Osteoblast (primary cell): ENCODE data around the gene VSIR. TPM values are rescaled to one million over a fixed set of nuclear protein-coding genes. Genes with fewer than 3 reads are reported as not detected.

ENCODE experiments used
- DNase-seq: peaks from one replicate; pipeline ENCODE4 v3.0.0; 2011; ENCODE audit warnings: low spot score, mixed read lengths; ENCODE audit not compliant: insufficient read length; ENCODE audit errors: missing footprints
- H2AFZ ChIP-seq: 2 replicates; pipeline ENCODE4 v1.6.0; 2011; ENCODE audit warnings: mild to moderate bottlenecking, low read length
- H3K27ac ChIP-seq: 2 replicates; pipeline ENCODE4 v1.5.1; 2011; ENCODE audit warnings: mild to moderate bottlenecking, low read depth, low read length, moderate library complexity
- H3K27me3 ChIP-seq: 2 replicates; pipeline ENCODE4 v1.6.0; 2012; ENCODE audit warnings: mild to moderate bottlenecking, control low read depth, inconsistent platforms, low read length, moderate library complexity; ENCODE audit not compliant: insufficient read depth
- H3K36me3 ChIP-seq: 2 replicates; pipeline ENCODE4 v1.5.1; 2011; ENCODE audit warnings: mild to moderate bottlenecking, low read length, control low read depth, moderate library complexity; ENCODE audit not compliant: insufficient read depth
- H3K4me1 ChIP-seq: 2 replicates; pipeline ENCODE4 v1.5.1; 2011; ENCODE audit warnings: mild to moderate bottlenecking, low read length, control low read depth, moderate library complexity; ENCODE audit not compliant: insufficient read depth
- H3K4me2 ChIP-seq: 2 replicates; pipeline ENCODE4 v1.6.0; 2011; ENCODE audit warnings: mild to moderate bottlenecking, low read length; ENCODE audit not compliant: insufficient read depth
- H3K4me3 ChIP-seq: fragments of 200-600 bp; sonication (generic); 3 replicates; pipeline ENCODE4 v1.5.1; 2012; ENCODE audit warnings: mild to moderate bottlenecking, low read length, inconsistent platforms; ENCODE audit not compliant: insufficient read depth
- H3K79me2 ChIP-seq: 2 replicates; pipeline ENCODE4 v1.6.0; 2012; ENCODE audit warnings: mild to moderate bottlenecking, low read length, control low read depth, inconsistent platforms; ENCODE audit not compliant: insufficient read depth
- H3K9me3 ChIP-seq: 2 replicates; pipeline ENCODE4 v1.5.1; 2011; ENCODE audit warnings: low read depth, low read length, control low read depth
- H4K20me1 ChIP-seq: 2 replicates; pipeline ENCODE4 v1.6.0; 2012; ENCODE audit warnings: mild to moderate bottlenecking, low read length, control low read depth; ENCODE audit not compliant: insufficient read depth
- total RNA-seq: library from RNA; depleted of rRNA; stranded (reverse); fragments of >200 nt; gene quantifications from 2 replicates; pipeline ENCODE4 v1.2.3, GENCODE V29; 2012
- TF ChIP-seq, protein P1 (sequence below): IDR thresholded peaks from 2 replicates; pipeline ENCODE4 v1.5.1; 2011; ENCODE audit warnings: mild to moderate bottlenecking, low read depth, low read length, moderate library complexity; ENCODE audit errors: extremely low read depth

Gene VSIR
- total RNA-seq, 1 donor = 75.3 TPM

DNA sequence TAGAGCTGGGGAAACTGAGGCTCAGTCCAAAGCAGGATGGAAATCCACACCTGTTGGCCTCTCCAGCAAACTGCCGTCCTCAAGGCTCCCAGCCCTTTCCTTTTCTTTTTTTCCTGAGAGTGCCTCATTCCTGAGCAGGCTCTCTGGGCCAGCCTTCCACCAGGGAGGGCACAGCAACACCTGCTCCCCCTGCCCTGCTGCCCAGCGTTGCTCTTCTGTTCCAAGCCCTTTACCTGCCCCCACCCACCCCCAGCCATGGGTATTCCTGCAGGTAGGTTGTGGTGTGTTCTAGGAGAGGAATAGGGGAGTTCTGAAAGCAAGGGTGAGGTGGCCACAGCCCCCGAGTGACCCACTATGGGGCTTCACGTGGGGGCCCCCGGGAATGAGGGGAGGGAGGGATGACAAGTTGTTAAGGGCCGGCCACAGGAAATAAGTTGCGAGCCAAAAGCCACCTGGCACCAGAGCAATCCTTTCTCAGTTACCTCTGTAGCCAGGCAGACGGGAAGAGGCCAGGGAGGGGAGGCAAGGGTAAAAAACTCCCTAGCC is 19.3 kb downstream of the VSIR start:
- DNase-seq = peak; percentile 36
- H3K27ac ChIP-seq = no peak overlapping the region
- H3K36me3 ChIP-seq = peaks cover 28% of the 10 kb centered on the region
- TF ChIP-seq, protein P1, sequence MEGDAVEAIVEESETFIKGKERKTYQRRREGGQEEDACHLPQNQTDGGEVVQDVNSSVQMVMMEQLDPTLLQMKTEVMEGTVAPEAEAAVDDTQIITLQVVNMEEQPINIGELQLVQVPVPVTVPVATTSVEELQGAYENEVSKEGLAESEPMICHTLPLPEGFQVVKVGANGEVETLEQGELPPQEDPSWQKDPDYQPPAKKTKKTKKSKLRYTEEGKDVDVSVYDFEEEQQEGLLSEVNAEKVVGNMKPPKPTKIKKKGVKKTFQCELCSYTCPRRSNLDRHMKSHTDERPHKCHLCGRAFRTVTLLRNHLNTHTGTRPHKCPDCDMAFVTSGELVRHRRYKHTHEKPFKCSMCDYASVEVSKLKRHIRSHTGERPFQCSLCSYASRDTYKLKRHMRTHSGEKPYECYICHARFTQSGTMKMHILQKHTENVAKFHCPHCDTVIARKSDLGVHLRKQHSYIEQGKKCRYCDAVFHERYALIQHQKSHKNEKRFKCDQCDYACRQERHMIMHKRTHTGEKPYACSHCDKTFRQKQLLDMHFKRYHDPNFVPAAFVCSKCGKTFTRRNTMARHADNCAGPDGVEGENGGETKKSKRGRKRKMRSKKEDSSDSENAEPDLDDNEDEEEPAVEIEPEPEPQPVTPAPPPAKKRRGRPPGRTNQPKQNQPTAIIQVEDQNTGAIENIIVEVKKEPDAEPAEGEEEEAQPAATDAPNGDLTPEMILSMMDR = no peak
- no peaks in the 10 kb centered on the region for H3K4me1 ChIP-seq
- no peaks in the 10 kb centered on the region for H3K79me2 ChIP-seq
- no peaks in the 10 kb centered on the region for H3K27me3 ChIP-seq
- no peak overlapping the region for H3K4me2 ChIP-seq
- H3K9me3 ChIP-seq = no peaks in the 10 kb centered on the region
- peaks cover 6% of the 10 kb centered on the region for H4K20me1 ChIP-seq
- no peak overlapping the region for H2AFZ ChIP-seq
- no peak overlapping the region for H3K4me3 ChIP-seq

DNA sequence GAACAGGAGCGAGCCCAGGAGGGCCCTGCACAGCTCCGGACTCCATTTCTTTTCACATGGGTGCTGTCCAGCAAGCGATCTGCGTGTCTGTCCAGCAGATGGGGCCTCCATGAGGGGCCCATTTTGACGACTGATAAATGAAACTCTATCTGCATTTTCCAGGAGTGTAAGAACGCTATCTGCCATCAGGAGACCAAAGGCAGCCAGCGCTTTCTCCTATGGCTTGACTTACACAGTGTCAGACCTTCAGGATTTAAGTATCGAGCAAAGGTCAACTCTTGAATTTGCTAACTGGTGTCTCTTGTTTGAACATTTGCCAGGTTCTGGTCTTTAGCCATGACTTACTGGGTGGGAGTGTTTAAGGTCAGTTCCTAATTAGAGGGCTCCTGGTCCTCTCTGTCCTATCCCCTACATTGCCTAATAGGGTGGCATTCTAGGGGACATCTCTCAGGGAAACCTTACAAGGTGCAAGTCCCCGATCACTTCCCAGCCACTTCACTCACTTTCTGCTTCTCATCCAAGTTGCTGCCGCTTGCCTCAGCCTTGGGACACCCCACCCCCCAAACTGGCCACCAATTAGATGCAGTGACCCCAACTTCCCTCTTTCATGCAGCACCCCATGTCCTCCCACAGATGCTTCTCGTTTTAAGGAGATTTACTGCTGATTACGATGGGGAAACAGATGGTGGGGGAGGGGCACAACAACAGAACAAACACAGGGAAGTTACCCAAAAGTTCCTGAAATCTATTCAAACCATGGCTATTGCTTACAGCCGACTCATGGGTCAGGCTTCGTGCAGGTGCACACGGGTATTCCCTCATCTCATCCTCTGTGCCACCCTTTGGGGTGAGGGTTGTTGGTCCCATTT is 20.0 kb downstream of the VSIR start:
- Histone ChIP-seq H4K20me1 (peaks cover 6% of the 10 kb centered on the region), H3K79me2 (no peaks in the 10 kb centered on the region), H3K4me1 (no peaks in the 10 kb centered on the region), H3K27ac (no peak overlapping the region), H3K9me3 (no peaks in the 10 kb centered on the region), H3K4me2 (no peak overlapping the region), H3K36me3 (peaks cover 25% of the 10 kb centered on the region), H3K4me3 (no peak overlapping the region), H2AFZ (no peak overlapping the region), H3K27me3 (no peaks in the 10 kb centered on the region)
- peak; percentile 75 for DNase-seq
- TF ChIP-seq, protein P1 = no peak

DNA sequence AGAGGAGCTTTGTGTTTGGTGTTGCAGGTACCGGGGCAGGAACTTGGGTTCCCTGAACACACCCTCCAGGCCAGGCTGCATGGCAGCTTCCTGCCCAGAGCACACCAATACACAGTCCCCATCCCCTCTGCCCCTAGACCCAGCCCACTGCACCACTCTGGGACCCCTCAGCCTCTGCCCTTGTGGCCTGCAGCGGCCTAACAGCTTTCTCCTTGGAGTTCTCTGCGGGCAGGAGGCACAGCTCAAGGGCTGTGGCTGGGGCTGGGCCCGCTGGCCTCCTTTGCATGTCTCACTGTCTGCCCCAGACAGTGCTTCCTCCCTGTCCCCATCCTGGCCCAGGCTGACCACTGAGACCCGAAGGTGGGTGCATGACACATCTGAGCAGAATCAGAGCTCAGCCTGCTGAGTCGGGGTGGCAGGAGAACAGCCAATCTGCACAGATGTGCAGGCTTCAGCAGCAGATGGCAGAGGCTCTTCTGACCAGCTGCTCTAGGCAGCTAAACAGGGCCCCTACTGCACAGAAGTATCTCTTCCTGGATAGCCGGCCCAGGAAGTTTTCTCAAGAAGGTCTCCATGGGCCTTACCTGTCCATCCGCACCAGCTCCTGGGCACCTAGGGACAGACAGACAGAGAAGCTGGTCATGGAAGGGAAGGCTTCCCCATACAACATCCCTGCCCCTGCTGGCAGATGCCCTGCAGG is 20.8 kb downstream of the VSIR start:
- no peak overlapping the region for H3K27ac ChIP-seq
- no peaks in the 10 kb centered on the region for H3K4me1 ChIP-seq
- DNase-seq = no peak
- no peak overlapping the region for H3K4me2 ChIP-seq
- H3K27me3 ChIP-seq = no peaks in the 10 kb centered on the region
- H3K79me2 ChIP-seq = no peaks in the 10 kb centered on the region
- peaks cover 6% of the 10 kb centered on the region for H4K20me1 ChIP-seq
- no peaks in the 10 kb centered on the region for H3K9me3 ChIP-seq
- H3K4me3 ChIP-seq = no peak overlapping the region
- H3K36me3 ChIP-seq = peaks cover 18% of the 10 kb centered on the region
- TF ChIP-seq, protein P1 = no peak
- no peak overlapping the region for H2AFZ ChIP-seq
